ENCODE results near the gene NEB. TPM values are rescaled to one million over a fixed set of nuclear protein-coding genes. Genes with fewer than 3 reads are reported as not detected.
A peak's percentile ranks its signal among the peaks of the same experiment; 100 is the strongest.
"Not testable (repeated sequence)": the region's sequence is repeated elsewhere in the genome, so short reads cannot be mapped to it uniquely, and the experiment has no call there.

Gene NEB
- polyA plus RNA-seq, 5 donors: 5.7 to 47.5 (median 9.6) TPM

DNA sequence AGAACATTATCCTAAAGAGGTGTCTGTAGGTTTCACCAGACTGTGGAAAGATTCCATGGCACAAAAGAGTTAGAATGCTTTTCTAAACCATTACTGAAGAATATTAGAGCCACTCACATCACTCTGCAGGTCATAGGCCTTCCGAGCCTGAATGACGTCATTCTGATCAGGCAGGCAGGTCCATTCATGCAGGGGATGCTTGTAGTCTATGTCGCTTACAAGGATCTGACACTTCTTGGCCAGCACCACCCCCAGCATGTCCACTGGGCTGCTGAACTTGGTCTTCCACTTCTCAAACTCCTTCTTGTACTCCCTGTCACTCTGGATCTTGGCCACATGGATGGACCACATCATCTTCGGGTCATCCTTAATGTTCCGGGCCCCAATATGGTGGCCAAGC, 120.1 kb downstream of the NEB start:
- no peak for DNase-seq

DNA sequence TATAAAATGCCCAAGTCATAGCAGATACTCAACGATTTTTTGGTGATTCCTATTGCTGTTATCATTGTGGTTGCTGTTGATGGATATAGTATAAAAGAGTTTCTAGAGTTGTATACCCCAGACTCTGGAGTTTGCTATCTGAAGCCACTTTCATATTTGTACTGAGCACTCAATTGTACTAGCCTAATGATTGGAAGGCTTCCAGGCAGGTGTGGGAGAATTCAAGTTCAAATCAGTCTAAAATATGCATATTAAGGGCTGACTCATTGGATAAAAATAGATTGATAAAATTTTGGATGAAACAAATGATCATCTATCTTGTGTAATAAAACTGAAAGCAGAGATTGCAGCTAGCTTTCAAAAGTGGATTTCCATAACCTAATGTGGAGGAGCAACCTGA, 122.9 kb downstream of the NEB start:
- DNase-seq: no peak

DNA sequence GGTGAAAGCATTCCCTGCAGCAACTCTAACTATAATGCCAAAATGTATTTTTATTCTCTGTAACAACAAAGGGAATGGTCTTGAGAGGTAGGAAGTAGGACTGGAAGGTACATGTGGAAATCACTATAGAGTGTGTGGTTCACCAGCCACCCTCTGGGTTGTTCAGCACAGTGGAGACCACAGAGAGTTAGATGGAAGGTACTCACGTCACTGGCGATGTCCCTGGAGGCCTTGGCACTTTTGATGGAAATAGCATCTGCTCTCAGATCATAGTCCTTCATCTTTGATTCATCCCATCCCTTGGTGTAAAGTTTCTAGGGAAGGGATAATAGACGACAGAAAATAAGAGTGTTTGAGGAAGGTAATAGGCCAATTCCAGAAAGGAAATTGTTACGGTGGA, 124.0 kb downstream of the NEB start:
- DNase-seq: no peak

DNA sequence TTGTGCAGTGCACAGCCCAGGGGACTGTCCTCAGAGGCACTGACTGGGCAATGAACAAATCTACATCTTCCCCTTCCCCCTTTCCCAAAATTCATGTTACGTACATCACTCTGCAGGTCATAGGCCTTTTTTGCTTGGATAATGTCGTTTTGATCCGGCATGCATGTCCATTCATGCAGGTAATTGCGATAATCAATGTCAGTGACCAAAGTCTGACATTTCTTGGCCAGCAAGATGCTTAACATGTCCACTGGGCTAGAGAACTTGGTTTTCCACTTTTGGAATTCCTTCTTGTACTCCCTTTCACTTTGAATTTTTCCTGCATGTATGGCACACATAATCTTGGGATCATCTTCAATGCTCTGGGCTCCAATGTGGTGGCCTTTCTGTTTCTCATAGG, 124.6 kb downstream of the NEB start:
- no peak for DNase-seq

DNA sequence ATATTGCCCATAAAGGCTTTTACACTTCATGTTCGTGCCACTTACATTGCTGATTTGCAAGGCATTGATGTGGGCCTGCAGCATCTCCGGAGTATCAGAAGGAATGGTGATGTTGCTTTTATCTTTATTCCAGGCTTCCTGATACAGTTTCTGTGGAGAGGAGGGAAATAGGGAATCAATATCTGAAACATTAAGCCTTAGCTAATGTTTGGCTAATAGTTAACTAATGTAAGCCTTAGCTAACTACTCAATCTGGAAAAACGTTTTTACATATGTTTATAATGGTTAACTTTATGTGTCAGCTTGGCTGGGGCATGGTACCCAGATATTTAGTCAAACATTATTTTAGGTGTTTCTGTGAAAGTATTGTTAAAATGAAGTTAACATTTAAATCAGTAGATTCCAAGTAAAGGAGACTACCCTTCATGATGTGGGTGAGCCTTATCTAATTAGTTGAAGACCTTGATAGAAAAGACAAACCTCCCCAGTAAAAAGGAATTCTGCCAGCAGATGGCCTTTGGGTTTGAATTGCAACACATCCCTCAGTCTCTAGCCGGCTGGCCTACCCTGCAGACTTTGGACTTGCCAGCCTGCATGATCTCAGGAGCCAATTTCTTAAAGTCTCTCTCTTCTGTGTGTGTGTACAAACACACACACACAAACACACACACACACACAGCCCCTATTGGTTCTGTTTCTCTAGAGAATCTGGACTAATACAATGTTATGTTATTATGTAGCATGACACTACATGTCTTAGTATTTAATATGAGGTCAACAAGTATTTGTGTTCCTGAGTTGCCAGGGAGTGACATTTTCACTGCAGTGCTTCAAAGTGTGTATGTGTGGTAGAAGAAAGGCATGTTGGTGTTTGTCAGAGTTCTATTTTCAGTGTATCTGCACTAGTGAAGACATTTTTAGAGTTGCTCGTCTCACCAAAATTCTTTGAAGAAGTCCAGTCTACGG, 126.5 kb downstream of the NEB start:
- not testable (repeated sequence) for DNase-seq

DNA sequence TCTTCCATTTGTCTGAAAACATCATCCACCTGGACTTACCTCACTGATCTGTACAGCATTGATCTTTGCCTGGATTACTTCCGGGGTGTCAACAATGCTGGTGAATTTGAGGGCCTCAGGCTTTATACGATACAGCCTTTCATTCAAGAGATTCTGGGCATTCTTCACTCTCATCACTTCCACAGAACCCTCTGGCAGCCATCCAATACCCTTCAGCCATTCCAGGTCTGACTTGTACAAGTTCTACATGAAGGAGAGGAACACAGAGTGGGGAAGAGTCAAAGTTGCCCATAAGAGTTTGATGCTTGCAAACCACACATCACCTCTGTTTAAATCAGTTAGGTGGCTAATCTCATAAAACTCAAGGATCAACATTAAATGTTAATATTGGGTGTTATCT, 130.7 kb downstream of the NEB start:
- DNase-seq: not testable (repeated sequence)

DNA sequence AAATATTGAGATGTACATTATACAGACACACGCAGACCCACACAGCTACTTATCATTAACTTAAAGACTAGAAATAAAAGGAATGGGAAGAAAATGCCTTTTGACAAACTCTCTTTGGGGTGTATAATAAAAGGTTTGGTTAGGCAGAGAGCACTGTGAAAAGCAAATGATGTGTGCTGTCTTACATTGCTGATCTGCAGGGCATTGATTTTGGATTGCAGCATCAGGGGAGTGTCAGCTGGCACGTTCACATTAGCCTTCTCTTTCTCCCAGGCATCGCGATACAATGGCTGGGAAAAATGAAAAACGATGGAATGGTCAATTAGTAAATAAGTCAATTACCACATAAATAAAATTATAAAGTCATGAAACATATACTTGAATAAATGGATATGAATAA, 131.9 kb downstream of the NEB start:
- DNase-seq: not testable (repeated sequence)

DNA sequence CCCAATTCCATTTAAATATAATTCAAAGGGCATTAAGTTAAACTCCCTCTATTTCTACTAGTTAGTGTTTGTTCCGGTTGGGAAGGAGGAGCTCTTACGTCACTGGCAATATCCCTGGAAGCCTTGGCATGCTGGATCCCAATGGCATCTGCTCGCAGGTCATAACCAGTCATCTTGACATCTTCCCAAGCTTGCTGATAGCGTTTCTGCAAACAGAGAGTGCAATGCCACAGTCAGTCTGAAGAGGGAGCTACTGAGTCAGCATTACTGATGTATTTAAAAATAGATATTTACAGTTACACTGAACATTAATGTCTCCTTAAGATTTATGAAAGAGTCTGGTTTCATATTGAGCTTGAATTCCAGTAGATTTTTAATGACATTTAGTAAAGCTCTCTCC, 132.5 kb downstream of the NEB start:
- DNase-seq: not testable (repeated sequence)

DNA sequence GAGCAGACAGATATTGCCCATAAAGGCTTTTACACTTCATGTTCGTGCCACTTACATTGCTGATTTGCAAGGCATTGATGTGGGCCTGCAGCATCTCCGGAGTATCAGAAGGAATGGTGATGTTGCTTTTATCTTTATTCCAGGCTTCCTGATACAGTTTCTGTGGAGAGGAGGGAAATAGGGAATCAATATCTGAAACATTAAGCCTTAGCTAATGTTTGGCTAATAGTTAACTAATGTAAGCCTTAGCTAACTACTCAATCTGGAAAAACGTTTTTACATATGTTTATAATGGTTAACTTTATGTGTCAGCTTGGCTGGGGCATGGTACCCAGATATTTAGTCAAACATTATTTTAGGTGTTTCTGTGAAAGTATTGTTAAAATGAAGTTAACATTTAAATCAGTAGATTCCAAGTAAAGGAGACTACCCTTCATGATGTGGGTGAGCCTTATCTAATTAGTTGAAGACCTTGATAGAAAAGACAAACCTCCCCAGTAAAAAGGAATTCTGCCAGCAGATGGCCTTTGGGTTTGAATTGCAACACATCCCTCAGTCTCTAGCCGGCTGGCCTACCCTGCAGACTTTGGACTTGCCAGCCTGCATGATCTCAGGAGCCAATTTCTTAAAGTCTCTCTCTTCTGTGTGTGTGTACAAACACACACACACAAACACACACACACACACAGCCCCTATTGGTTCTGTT, 137.2 kb downstream of the NEB start:
- DNase-seq: not testable (repeated sequence)

DNA sequence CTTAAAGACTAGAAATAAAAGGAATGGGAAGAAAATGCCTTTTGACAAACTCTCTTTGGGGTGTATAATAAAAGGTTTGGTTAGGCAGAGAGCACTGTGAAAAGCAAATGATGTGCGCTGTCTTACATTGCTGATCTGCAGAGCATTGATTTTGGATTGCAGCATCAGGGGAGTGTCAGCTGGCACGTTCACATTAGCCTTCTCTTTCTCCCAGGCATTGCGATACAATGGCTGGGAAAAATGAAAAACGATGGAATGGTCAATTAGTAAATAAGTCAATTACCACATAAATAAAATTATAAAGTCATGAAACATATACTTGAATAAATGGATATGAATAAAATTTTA, 142.4 kb downstream of the NEB start:
- not testable (repeated sequence) for DNase-seq

DNA sequence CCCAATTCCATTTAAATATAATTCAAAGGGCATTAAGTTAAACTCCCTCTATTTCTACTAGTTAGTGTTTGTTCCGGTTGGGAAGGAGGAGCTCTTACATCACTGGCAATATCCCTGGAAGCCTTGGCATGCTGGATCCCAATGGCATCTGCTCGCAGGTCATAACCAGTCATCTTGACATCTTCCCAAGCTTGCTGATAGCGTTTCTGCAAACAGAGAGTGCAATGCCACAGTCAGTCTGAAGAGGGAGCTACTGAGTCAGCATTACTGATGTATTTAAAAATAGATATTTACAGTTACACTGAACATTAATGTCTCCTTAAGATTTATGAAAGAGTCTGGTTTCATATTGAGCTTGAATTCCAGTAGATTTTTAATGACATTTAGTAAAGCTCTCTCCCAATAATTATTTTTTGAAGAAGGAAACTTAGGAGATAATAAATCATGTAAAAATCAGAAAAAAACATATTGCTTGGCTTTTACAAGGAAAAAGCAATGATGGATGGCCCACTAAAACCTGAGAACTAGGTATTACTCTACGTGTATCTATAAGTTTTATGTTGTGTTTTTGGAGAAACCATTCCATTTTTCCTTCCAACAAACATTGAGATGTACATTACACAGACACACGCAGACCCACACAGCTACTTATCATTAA, 142.9 kb downstream of the NEB start:
- not testable (repeated sequence) for DNase-seq

DNA sequence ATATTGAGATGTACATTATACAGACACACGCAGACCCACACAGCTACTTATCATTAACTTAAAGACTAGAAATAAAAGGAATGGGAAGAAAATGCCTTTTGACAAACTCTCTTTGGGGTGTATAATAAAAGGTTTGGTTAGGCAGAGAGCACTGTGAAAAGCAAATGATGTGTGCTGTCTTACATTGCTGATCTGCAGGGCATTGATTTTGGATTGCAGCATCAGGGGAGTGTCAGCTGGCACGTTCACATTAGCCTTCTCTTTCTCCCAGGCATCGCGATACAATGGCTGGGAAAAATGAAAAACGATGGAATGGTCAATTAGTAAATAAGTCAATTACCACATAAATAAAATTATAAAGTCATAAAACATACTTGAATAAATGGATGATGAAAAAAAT, 153.0 kb downstream of the NEB start:
- DNase-seq: not testable (repeated sequence)

DNA sequence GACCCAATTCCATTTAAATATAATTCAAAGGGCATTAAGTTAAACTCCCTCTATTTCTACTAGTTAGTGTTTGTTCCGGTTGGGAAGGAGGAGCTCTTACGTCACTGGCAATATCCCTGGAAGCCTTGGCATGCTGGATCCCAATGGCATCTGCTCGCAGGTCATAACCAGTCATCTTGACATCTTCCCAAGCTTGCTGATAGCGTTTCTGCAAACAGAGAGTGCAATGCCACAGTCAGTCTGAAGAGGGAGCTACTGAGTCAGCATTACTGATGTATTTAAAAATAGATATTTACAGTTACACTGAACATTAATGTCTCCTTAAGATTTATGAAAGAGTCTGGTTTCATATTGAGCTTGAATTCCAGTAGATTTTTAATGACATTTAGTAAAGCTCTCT, 153.6 kb downstream of the NEB start:
- not testable (repeated sequence) for DNase-seq

DNA sequence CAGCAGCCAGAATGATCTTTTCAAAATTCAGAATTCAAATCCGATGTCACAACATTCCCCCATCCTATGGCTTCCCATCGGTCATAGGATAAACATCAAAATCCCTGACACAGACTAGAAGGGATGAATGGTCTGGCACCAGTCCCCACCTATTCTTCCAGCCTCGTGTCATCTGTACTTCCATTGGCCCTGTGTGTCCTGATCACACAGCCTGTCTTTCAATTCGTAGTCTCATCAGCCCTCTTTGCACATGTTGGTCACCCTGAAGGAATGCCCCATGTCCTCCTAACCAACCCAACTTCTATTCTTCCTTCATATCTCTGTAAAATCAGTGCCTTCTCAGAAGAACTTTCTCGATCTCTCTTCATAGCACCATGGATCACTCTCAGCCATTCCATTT, 157.2 kb downstream of the NEB start:
- DNase-seq: no peak

DNA sequence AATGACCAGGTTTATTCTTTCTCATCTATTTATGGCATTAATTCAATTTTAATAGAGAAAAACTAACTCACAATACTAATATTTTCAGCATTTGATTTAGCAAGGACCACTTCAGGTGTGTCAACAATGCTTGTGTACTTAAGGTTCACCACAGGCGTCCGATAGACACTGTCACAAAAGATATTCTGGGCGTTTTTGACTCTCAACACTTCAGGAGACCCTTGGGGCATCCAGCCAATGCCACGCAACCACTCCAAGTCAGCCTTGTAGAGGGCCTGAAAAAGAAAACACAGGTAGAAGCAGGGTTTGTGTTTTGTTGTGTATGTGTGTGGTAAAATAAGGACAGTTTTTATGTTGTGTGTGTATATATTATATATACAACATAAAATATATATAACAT, 158.2 kb downstream of the NEB start:
- DNase-seq: peak; percentile 21 to 34

DNA sequence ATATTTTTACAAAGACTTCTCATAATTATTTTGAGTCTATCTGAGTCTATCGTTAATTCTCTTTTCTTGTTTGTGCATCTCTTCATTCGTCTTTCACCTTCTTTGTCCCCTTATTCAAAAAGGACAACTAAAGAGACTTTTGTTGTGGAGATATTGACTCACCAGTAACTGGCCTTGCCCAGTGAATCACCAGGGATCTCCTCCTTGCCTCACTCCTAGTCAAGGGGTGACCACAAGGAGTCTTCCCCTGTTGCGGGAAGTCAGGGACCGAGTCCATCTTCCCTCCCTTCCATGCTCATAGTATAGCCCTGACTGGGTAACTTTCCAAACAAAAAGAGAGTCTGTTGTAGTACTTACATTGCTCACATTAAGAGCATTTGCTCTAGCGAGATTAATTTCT, 158.9 kb downstream of the NEB start:
- no peak for DNase-seq

DNA sequence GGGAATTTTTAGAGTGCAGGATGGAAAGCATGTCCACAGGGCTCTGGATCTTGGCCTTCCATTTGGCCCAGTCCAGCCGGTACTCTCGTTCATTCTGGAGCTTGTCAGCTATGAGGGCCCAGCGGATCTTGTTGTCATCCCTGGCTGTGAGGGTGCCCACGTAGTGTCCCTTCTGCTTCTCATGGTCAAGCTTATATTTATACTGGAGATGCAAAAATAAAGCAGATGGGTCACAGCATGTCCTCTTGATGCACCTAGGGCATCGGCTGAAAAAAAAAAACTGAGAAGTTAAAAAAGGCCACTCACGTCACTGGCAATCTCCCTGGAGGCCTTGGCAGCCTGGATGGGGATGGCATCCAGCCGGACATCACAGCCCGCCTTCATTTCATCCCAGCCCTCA, 164.1 kb downstream of the NEB start:
- no peak for DNase-seq

DNA sequence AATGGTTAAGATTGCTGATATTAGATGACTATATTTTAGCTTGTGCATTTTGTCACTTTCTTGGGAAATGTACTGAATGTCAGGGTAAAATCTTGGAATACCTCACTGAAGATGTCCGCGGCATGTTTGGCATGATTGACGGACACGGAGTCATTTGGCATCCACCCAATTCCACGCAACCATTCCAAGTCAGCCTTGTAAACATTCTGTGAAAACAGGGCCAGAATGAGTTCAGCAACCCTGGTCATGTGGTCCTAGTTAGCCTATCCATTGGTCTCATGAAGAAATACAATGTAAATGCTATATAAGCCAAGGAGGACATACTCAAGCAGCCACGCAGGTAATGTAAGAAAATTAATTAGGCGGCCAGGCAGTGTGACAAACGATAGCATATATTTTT, 165.1 kb downstream of the NEB start:
- DNase-seq: peak; percentile 28 to 46

DNA sequence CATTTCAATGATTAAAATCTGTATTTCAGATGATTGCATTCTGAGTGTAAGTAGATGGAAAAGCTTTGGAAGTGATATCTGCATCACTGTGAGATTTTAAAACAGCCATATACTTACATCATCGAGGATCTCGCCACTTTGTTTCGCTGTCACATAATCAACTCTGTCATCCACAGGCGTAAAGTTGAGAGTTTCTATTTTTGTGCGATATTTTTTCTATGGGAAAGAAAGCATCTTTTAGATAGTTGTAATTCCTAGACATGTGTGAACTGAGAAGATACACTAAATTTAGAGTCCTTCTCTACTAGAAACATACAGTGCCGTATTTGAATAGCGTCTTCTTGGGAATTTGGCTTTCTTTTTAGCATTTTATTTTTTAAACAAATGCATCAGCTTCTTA, 165.8 kb downstream of the NEB start:
- peak; percentile 32 to 51 for DNase-seq

DNA sequence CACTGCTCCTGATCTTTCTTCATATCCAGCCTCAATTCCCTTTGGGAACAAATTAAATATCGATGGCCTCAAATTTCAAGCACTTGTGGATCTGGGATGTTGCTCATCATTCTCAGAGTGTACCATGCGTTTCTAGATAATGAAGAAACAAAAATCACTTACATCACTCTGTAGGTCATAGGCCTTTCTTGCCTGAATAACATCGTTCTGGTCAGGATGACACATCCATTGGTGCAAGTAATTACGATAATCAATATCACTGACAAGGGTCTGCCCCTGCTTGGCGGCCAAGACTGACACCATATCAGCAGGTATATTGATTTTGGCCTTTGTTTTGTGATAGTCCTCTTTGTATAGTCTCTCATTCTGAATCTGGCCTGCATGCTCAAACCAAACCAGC, 167.3 kb downstream of the NEB start:
- no peak for DNase-seq

DNA sequence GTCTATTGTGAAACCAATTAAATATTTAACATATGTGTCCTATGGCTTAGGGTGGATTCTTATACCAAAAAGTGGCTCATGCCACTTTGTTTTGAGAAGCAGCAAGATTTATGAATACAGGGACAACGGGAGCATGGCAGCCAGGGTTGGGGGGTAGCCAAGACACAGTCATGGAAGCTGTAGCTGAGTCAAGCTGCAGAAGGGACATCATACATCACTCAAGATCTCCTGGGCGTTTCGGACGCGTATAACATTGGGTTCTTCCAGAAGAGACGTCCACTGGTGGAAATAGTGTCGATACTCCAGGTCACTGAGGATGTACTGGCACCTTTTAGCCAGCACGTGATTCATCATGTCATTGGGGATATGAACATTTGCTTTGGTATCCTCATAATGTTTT, 171.9 kb downstream of the NEB start:
- no peak for DNase-seq

DNA sequence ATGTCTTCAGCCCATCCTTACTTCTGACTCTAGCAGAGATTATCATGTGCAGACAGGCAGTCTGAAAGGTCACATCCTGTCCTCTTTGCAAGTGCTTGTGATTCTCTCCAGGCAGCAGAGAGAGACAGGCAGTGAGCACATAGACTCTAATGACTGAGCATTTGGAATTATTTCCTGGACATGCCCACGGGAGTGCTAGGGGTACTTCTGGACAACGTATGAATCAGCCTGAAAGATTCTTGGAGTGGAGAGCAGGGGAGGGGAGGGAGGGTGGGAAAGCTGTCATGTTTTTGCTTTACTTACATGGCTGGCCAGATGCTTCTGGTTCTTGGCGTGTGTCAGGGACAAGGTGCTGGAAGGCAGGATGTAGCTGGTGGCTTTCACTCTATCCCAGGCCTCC, 174.0 kb downstream of the NEB start:
- no peak for DNase-seq

DNA sequence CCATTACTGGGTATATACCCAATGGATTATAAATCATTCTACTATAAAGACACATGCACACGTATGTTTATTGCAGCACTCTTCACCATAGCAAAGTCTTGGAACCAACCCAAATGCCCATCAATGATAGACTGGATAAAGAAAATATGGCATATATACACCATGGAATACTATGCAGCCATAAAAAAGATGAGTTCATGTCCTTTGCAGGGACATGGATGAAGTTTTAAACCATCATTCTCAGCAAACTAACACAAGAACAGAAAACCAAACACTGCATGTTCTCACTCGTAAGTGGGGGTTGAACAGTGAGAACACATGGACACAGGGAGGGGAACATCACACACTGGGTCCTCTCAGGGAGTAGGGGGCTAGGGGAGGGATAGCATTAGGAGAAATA, 174.8 kb downstream of the NEB start:
- DNase-seq: not testable (repeated sequence)

Data from right lung (tissue), 5 donors.